ENCODE data around the gene GNAI1.

The GNAI1 gene

DNA sequence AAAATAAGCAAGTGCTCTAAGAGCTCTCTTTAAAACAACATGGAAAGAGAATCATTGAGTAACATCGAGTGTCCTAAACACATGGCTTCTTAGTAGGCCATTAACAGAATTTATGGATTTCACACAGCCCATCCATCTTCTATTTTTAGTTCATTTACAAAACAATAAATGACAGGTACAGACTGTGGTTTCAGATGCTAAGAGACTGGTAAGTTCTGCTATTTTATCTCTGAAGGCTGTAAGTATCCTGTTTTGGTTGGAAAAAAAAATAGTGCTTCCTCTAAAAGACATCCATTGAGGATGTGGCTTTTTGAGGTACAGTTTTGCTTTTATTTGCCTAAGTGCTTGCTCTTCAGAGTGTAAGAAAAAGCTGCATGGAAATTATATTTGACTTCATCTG lies 27.4 kb upstream of the GNAI1 start:
- no peak overlapping the region for H3K4me2 ChIP-seq

DNA sequence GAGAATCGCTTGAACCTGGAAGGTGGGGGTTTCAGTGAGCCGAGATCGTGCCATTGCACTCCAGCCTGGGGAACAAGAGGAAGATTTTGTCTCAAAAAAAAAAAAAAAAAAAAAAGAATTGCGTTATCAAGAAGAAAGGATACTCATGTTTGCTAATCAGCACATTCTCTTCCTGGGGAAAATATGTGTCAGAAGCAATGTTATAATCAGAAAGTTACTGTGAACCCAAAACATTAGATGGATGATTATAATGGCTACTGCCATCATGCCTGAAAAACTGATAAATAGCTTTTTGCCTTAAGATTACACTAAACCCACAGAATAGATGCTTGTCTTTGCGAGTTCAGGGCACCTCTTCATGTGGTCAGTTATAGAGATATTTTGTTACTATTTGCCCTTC lies 24.3 kb upstream of the GNAI1 start:
- Histone ChIP-seq H3K4me3 (IDR thresholded peaks at IDR 0.05; ENCODE audit: insufficient read depth, low read depth, low read length) (no peak overlapping the region), H2AFZ (ENCODE audit: low read depth) (no peak overlapping the region), H3K36me3 (ENCODE audit: insufficient read depth) (no peaks in the 10 kb centered on the region), H3K27ac (no peak overlapping the region), H3K4me1 (ENCODE audit: low read depth, poor library complexity, severe bottlenecking) (no peaks in the 10 kb centered on the region), H3K9ac (no peak overlapping the region), H3K79me2 (ENCODE audit: insufficient read depth, low read depth) (no peaks in the 10 kb centered on the region), H3K4me2 (no peak overlapping the region), H4K20me1 (ENCODE audit: insufficient read depth) (no peaks in the 10 kb centered on the region), H3K27me3 (ENCODE audit: insufficient read depth, low read depth) (no peaks in the 10 kb centered on the region)
- TF ChIP-seq, protein P1, sequence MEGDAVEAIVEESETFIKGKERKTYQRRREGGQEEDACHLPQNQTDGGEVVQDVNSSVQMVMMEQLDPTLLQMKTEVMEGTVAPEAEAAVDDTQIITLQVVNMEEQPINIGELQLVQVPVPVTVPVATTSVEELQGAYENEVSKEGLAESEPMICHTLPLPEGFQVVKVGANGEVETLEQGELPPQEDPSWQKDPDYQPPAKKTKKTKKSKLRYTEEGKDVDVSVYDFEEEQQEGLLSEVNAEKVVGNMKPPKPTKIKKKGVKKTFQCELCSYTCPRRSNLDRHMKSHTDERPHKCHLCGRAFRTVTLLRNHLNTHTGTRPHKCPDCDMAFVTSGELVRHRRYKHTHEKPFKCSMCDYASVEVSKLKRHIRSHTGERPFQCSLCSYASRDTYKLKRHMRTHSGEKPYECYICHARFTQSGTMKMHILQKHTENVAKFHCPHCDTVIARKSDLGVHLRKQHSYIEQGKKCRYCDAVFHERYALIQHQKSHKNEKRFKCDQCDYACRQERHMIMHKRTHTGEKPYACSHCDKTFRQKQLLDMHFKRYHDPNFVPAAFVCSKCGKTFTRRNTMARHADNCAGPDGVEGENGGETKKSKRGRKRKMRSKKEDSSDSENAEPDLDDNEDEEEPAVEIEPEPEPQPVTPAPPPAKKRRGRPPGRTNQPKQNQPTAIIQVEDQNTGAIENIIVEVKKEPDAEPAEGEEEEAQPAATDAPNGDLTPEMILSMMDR (conservative IDR thresholded peaks at IDR 0.05; ENCODE audit: low read depth, low read length), result no peak

More for the DNA sequence above, 27.4 kb upstream of the GNAI1 start:
- TF ChIP-seq, protein P1 (conservative IDR thresholded peaks at IDR 0.05; ENCODE audit: low read depth, low read length), result no peak
- Histone ChIP-seq H3K27me3 (ENCODE audit: insufficient read depth, low read depth) (no peaks in the 10 kb centered on the region), H3K4me3 (IDR thresholded peaks at IDR 0.05; ENCODE audit: insufficient read depth, low read depth, low read length) (no peak overlapping the region), H4K20me1 (ENCODE audit: insufficient read depth) (no peaks in the 10 kb centered on the region), H3K9ac (no peak overlapping the region), H3K4me1 (ENCODE audit: low read depth, poor library complexity, severe bottlenecking) (no peaks in the 10 kb centered on the region), H3K27ac (no peak overlapping the region), H3K36me3 (ENCODE audit: insufficient read depth) (no peaks in the 10 kb centered on the region), H3K79me2 (ENCODE audit: insufficient read depth, low read depth) (no peaks in the 10 kb centered on the region), H2AFZ (ENCODE audit: low read depth) (no peak overlapping the region)

DNA sequence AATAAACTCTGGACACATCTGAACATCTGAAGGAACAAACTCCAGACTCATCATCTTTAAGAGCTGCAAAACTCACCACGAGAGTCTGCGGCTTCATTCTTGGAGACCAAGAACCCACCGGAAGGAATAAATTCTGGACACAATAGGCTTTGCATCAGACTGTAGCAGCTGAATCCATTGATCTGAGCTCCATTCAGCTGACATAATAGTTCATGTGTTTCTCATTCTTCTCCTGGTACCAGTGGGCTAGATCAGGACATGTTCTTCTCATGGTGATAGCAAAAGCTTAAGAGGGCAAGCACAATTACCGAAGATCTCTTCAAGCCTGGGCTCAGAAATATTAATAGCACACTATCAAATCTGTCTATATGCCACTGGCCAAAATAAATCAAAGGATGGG lies 20.5 kb upstream of the GNAI1 start:
- no peaks in the 10 kb centered on the region for H3K79me2 ChIP-seq (ENCODE audit: insufficient read depth, low read depth)
- no peak overlapping the region for H3K4me2 ChIP-seq
- H3K4me1 ChIP-seq (ENCODE audit: low read depth, poor library complexity, severe bottlenecking), result no peaks in the 10 kb centered on the region
- no peak overlapping the region for H3K9ac ChIP-seq
- H3K27ac ChIP-seq, result no peak overlapping the region
- no peaks in the 10 kb centered on the region for H4K20me1 ChIP-seq (ENCODE audit: insufficient read depth)
- H2AFZ ChIP-seq (ENCODE audit: low read depth), result no peak overlapping the region
- no peaks in the 10 kb centered on the region for H3K36me3 ChIP-seq (ENCODE audit: insufficient read depth)
- TF ChIP-seq, protein P1 (conservative IDR thresholded peaks at IDR 0.05; ENCODE audit: low read depth, low read length), result no peak
- H3K4me3 ChIP-seq (IDR thresholded peaks at IDR 0.05; ENCODE audit: insufficient read depth, low read depth, low read length), result no peak overlapping the region
- no peaks in the 10 kb centered on the region for H3K27me3 ChIP-seq (ENCODE audit: insufficient read depth, low read depth)

DNA sequence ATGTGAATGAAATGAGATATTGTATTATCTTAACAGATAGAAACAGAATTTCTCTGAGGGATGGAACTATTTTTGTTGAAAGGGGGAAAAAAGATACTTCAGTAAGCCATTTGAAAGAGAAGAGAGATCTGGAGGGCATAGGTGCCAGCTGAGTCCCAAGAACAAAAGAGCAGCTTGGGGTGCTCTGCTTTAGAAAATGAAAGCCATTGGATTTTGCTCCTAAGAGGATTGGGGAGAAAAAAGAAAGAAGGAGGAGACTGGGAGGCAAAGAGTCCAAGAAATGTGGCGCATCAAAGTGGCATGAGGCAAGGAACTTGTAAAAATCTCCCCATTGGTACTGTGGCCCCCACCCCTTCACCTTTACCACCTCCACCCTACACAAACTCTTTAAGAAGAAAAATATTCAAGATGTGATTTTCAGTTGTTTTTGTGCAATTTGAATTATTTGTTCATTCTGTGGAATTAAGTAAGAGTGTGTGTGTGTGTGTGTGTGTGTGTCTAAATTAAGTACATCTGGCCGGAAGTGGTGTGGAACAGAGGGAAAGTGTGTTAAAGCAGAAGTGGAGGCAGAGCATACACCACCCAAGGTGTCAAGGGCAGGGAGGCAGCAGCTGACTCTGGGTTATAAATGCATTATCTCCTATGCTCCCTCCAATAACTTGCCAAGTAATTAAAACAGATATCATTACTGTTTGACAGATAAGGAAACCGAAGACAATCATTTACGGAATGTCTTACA lies 9.9 kb upstream of the GNAI1 start:
- H2AFZ ChIP-seq (ENCODE audit: low read depth), result no peak overlapping the region
- H3K27ac ChIP-seq, result no peak overlapping the region
- TF ChIP-seq, protein P1 (conservative IDR thresholded peaks at IDR 0.05; ENCODE audit: low read depth, low read length), result no peak
- no peaks in the 10 kb centered on the region for H3K27me3 ChIP-seq (ENCODE audit: insufficient read depth, low read depth)
- H3K4me1 ChIP-seq (ENCODE audit: low read depth, poor library complexity, severe bottlenecking), result peaks cover 29% of the 10 kb centered on the region
- no peak overlapping the region for H3K4me2 ChIP-seq
- H3K9ac ChIP-seq, result no peak overlapping the region
- H3K36me3 ChIP-seq (ENCODE audit: insufficient read depth), result no peaks in the 10 kb centered on the region
- H3K79me2 ChIP-seq (ENCODE audit: insufficient read depth, low read depth), result no peaks in the 10 kb centered on the region
- H4K20me1 ChIP-seq (ENCODE audit: insufficient read depth), result no peaks in the 10 kb centered on the region
- H3K4me3 ChIP-seq (IDR thresholded peaks at IDR 0.05; ENCODE audit: insufficient read depth, low read depth, low read length), result no peak overlapping the region
